SK-N-SH (cell line): ENCODE data around the gene PCSK5. TPM values are rescaled to one million over a fixed set of nuclear protein-coding genes. Genes with fewer than 3 reads are reported as not detected.

Source experiments
- CTCF ChIA-PET: fragments of 300-600, 350-600 bp; formaldehyde crosslinking; extraction: SDS; loops from one replicate; lab custom pipeline; 2021; lab: Yijun Ruan, JAX
- POLR2A ChIA-PET: fragments of 350-600 bp; sonication (Branson Sonifier 250); formaldehyde crosslinking; extraction: SDS; loops from one replicate; lab custom pipeline; 2020; ENCODE audit warnings: antibody characterized with exemption, inconsistent platforms; lab: Yijun Ruan, JAX
- DNase-seq: peaks from one replicate; pipeline ENCODE4 v3.0.0; 2012
- H2AFZ ChIP-seq: fragments of 200-600 bp; sonication (generic); 2 replicates; pipeline ENCODE4 v1.8.1; 2016; ENCODE audit warnings: antibody characterized with exemption, mild to moderate bottlenecking, low read depth
- H3F3A ChIP-seq: fragments of 200-600 bp; sonication (generic); replicated peaks from 2 replicates; pipeline ENCODE3; 2016; ENCODE audit warnings: antibody characterized with exemption, mild to moderate bottlenecking; ENCODE audit not compliant: insufficient read depth
- H3K27ac ChIP-seq, 2 experiments: fragments of 200-500 bp in 1 of 2; fragments of 200-600 bp in 1 of 2; sonication (Bioruptor generic) in 1 of 2; sonication (generic), shearing (Covaris generic) in 1 of 2; 2 replicates each; pipeline versions ENCODE4 v1.5.1 to v1.6.1; 2014 to 2016; ENCODE audit warnings: low read depth in 2 of 2, inconsistent platforms in 1 of 2, low read length in 1 of 2, mild to moderate bottlenecking in 1 of 2, mixed read lengths in 1 of 2
- H3K27me3 ChIP-seq: fragments of 200-600 bp; sonication (generic), shearing (Covaris generic); 2 replicates; pipeline ENCODE4 v1.6.1; 2016; ENCODE audit warnings: mixed run types; ENCODE audit not compliant: insufficient read depth
- H3K36me3 ChIP-seq, 2 experiments: fragments of 200-500 bp in 1 of 2; fragments of 200-600 bp in 1 of 2; sonication (Bioruptor generic) in 1 of 2; sonication (generic) in 1 of 2; replicated peaks in 1 of 2; 2 replicates each; pipeline versions ENCODE3 to v1.5.1; 2014 to 2016; ENCODE audit warnings: low read length in 1 of 2, mild to moderate bottlenecking in 1 of 2; ENCODE audit not compliant: insufficient read depth in 2 of 2, control insufficient read depth in 1 of 2
- H3K4me1 ChIP-seq, 2 experiments: fragments of 200-500 bp in 1 of 2; fragments of 200-600 bp in 1 of 2; sonication (Bioruptor generic) in 1 of 2; sonication (generic), shearing (Covaris generic) in 1 of 2; 2 replicates each; pipeline versions ENCODE4 v1.5.1 to v1.6.1; 2014 to 2016; ENCODE audit warnings: low read depth in 1 of 2, low read length in 1 of 2, mixed run types in 1 of 2; ENCODE audit not compliant: insufficient read depth in 2 of 2, control insufficient read depth in 1 of 2
- H3K4me2 ChIP-seq: fragments of 200-600 bp; sonication (generic), shearing (Covaris generic); 2 replicates; pipeline ENCODE4 v1.6.1; 2017; ENCODE audit warnings: mixed run types
- H3K4me3 ChIP-seq, 2 experiments: fragments of 200-500 bp in 1 of 2; fragments of 200-600 bp in 1 of 2; sonication (Bioruptor generic) in 1 of 2; sonication (generic), shearing (Covaris generic) in 1 of 2; 2 replicates each; pipeline versions ENCODE4 v1.5.1 to v1.8.1; 2014 to 2016; ENCODE audit warnings: low read depth in 2 of 2, inconsistent platforms in 1 of 2, low read length in 1 of 2, mild to moderate bottlenecking in 1 of 2, mixed read lengths in 1 of 2, moderate library complexity in 1 of 2
- H3K79me2 ChIP-seq: fragments of 200-600 bp; sonication (generic); 2 replicates; pipeline ENCODE4 v1.8.1; 2017; ENCODE audit warnings: mild to moderate bottlenecking; ENCODE audit not compliant: insufficient read depth
- H3K9ac ChIP-seq: fragments of 200-600 bp; sonication (generic); 2 replicates; pipeline ENCODE4 v1.6.1; 2017; ENCODE audit warnings: mixed run types
- H3K9me2 ChIP-seq: fragments of 200-600 bp; sonication (generic); 2 replicates; pipeline ENCODE4 v1.6.1; 2017; ENCODE audit warnings: mixed run types
- H3K9me3 ChIP-seq: fragments of 200-600 bp; sonication (generic); 2 replicates; pipeline ENCODE4 v1.6.1; 2017; ENCODE audit warnings: mixed run types, mild to moderate bottlenecking, moderate library complexity
- H4K20me1 ChIP-seq: fragments of 200-600 bp; sonication (generic); 2 replicates; pipeline ENCODE4 v1.6.1; 2017; ENCODE audit warnings: mild to moderate bottlenecking, mixed run types; ENCODE audit not compliant: insufficient read depth
- ELF1 ChIP-seq: IDR thresholded peaks from 2 replicates; pipeline ENCODE4 v1.4.0; 2012
- FOSL2 ChIP-seq: IDR thresholded peaks from 2 replicates; pipeline ENCODE4 v1.4.0; 2012; ENCODE audit warnings: low read depth, mild to moderate bottlenecking, moderate library complexity, borderline replicate concordance
- FOXJ3 ChIP-seq: sonication (generic); formaldehyde crosslinking; IDR thresholded peaks from 2 replicates; pipeline ENCODE4 v1.5.1; 2020; ENCODE audit warnings: mild to moderate bottlenecking, missing genetic modification reagents
- JUND ChIP-seq: IDR thresholded peaks from 2 replicates; pipeline ENCODE4 v1.4.0; 2012
- NRF1 ChIP-seq: IDR thresholded peaks from 2 replicates; pipeline ENCODE4 v1.6.1; 2012; ENCODE audit warnings: low read depth, mild to moderate bottlenecking, low read length
- POLR2AphosphoS5 ChIP-seq: IDR thresholded peaks from 2 replicates; pipeline ENCODE4 v1.6.1; 2012; ENCODE audit warnings: low read depth, low read length
- RAD21 ChIP-seq: IDR thresholded peaks from 2 replicates; pipeline ENCODE4 v1.6.1; 2012; ENCODE audit warnings: mild to moderate bottlenecking, low read length
- RCOR1 ChIP-seq: fragments of 150-350 bp; IDR thresholded peaks from 2 replicates; pipeline ENCODE4 v1.6.1; 2017; ENCODE audit warnings: antibody characterized with exemption, low read length
- TCF12 ChIP-seq: IDR thresholded peaks from 2 replicates; pipeline ENCODE4 v1.4.0; 2012
- YY1 ChIP-seq: IDR thresholded peaks from 2 replicates; pipeline ENCODE4 v1.4.0; 2012; ENCODE audit warnings: low read depth, mild to moderate bottlenecking
- WGBS: methylation state at CpG from one replicate; pipeline ENCODE4 v1.1.6; 2017; ENCODE audit warnings: low lambda C conversion rate; 5-methylcytosine and 5-hydroxymethylcytosine counted together
- polyA plus RNA-seq, 3 experiments: library from polyadenylated mRNA; depleted of rRNA; stranded (reverse); fragments of >200 nt; gene quantifications; 2 replicates each; pipeline ENCODE4 v1.2.3, GENCODE V29; 2012
- TF ChIP-seq, protein P1 (sequence below): IDR thresholded peaks from 2 replicates; pipeline ENCODE4 v1.4.0; 2012; ENCODE audit warnings: low read depth, borderline replicate concordance
- TF ChIP-seq, protein P2 (sequence below): IDR thresholded peaks from 2 replicates; pipeline ENCODE4 v1.4.0; 2012; ENCODE audit warnings: low read depth, borderline replicate concordance
- TF ChIP-seq, protein P3 (sequence below): fragments of 200-600 bp; sonication (generic); IDR thresholded peaks from 2 replicates; pipeline ENCODE4 v1.6.1; 2017; ENCODE audit warnings: antibody characterized with exemption, mild to moderate bottlenecking, moderate library complexity
- TF ChIP-seq, protein P4 (sequence below): IDR thresholded peaks from 2 replicates; pipeline ENCODE4 v1.6.1; 2012; ENCODE audit warnings: mild to moderate bottlenecking, low read depth, low read length, moderate library complexity
- TF ChIP-seq, protein P5 (sequence below): fragments of 150-350 bp; IDR thresholded peaks from 2 replicates; pipeline ENCODE4 v1.6.1; 2017; ENCODE audit warnings: antibody characterized with exemption, low read length, low read depth, borderline replicate concordance

PCSK5 gene
- polyA plus RNA-seq, 1 of the 3 experiments (the other 2 are of a cell fraction) = 0.08 TPM

DNA sequence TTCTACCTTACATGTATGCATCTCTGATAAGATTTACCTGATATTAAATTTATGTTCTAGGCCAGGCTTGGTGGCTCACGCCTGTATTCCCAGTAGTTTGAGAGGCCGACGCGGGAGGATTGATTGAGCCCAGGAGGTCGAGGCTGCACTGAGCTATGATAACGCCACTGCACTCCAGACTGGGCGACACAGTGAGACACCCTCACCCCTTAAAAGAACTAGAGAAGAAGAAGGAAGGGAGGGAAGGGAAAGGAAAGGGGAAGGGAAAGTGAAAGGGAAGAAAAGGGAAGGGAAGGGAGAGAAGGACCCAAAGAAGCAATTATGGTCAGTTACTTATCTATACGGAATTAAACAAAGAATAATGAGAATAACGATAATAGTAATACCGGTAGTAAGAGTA lies 504.9 kb downstream of the PCSK5 start (continued):
- TF ChIP-seq, protein P1, sequence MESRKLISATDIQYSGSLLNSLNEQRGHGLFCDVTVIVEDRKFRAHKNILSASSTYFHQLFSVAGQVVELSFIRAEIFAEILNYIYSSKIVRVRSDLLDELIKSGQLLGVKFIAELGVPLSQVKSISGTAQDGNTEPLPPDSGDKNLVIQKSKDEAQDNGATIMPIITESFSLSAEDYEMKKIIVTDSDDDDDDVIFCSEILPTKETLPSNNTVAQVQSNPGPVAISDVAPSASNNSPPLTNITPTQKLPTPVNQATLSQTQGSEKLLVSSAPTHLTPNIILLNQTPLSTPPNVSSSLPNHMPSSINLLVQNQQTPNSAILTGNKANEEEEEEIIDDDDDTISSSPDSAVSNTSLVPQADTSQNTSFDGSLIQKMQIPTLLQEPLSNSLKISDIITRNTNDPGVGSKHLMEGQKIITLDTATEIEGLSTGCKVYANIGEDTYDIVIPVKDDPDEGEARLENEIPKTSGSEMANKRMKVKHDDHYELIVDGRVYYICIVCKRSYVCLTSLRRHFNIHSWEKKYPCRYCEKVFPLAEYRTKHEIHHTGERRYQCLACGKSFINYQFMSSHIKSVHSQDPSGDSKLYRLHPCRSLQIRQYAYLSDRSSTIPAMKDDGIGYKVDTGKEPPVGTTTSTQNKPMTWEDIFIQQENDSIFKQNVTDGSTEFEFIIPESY = no peak
- TF ChIP-seq RCOR1 = no peak
- no peak for TF ChIP-seq JUND
- TF ChIP-seq, protein P2, sequence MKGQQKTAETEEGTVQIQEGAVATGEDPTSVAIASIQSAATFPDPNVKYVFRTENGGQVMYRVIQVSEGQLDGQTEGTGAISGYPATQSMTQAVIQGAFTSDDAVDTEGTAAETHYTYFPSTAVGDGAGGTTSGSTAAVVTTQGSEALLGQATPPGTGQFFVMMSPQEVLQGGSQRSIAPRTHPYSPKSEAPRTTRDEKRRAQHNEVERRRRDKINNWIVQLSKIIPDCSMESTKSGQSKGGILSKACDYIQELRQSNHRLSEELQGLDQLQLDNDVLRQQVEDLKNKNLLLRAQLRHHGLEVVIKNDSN = no peak
- no peak for TF ChIP-seq RAD21

DNA sequence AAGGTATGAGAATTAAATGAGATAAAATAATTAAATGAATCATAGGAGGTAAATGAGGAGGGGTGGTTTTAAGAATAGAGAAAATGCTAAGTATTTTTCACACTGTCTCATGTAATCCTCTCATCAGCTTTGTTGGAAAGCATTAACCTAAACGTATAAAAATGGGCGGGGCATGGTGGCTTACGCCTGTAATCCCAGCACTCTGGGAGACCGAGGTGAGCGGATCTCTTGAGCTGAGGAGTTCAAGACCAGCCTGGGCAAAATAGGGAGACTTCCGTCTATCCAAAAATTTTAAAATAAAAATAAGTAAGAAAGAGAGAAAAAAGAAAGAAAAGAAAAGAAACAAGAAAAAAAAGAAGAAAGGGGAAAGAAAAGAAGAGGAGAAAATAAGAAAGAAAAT lies 505.7 kb downstream of the PCSK5 start:
- ChIA-PET CTCF (no interaction called here), POLR2A (no interaction called here)
- Histone ChIP-seq H3F3A (peaks cover 13% of the 10 kb centered on the region), H3K4me2 (no peak overlapping the region), H3K27ac (no peak overlapping the region), H3K4me3 (no peak overlapping the region), H3K9me2 (no peaks in the 10 kb centered on the region), H3K4me1 (peaks cover 5% of the 10 kb centered on the region in 2 experiments; a peak in 1 of 4 replicates), H2AFZ (no peak overlapping the region), H3K9me3 (no peaks in the 10 kb centered on the region), H3K9ac (no peak overlapping the region), H4K20me1 (no peaks in the 10 kb centered on the region), H3K79me2 (peaks cover 23% of the 10 kb centered on the region), H3K27me3 (no peaks in the 10 kb centered on the region), H3K36me3 (peaks cover 0 to 10% of the 10 kb centered on the region in 2 experiments)
- DNase-seq = no peak
- TF ChIP-seq YY1 (no peak), TCF12 (no peak), NRF1 (no peak), POLR2AphosphoS5 (no peak), RAD21 (no peak), FOSL2 (no peak), FOXJ3 (no peak), ELF1 (no peak), JUND (no peak)
- TF ChIP-seq, protein P3, sequence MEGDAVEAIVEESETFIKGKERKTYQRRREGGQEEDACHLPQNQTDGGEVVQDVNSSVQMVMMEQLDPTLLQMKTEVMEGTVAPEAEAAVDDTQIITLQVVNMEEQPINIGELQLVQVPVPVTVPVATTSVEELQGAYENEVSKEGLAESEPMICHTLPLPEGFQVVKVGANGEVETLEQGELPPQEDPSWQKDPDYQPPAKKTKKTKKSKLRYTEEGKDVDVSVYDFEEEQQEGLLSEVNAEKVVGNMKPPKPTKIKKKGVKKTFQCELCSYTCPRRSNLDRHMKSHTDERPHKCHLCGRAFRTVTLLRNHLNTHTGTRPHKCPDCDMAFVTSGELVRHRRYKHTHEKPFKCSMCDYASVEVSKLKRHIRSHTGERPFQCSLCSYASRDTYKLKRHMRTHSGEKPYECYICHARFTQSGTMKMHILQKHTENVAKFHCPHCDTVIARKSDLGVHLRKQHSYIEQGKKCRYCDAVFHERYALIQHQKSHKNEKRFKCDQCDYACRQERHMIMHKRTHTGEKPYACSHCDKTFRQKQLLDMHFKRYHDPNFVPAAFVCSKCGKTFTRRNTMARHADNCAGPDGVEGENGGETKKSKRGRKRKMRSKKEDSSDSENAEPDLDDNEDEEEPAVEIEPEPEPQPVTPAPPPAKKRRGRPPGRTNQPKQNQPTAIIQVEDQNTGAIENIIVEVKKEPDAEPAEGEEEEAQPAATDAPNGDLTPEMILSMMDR = no peak
- TF ChIP-seq, protein P4, sequence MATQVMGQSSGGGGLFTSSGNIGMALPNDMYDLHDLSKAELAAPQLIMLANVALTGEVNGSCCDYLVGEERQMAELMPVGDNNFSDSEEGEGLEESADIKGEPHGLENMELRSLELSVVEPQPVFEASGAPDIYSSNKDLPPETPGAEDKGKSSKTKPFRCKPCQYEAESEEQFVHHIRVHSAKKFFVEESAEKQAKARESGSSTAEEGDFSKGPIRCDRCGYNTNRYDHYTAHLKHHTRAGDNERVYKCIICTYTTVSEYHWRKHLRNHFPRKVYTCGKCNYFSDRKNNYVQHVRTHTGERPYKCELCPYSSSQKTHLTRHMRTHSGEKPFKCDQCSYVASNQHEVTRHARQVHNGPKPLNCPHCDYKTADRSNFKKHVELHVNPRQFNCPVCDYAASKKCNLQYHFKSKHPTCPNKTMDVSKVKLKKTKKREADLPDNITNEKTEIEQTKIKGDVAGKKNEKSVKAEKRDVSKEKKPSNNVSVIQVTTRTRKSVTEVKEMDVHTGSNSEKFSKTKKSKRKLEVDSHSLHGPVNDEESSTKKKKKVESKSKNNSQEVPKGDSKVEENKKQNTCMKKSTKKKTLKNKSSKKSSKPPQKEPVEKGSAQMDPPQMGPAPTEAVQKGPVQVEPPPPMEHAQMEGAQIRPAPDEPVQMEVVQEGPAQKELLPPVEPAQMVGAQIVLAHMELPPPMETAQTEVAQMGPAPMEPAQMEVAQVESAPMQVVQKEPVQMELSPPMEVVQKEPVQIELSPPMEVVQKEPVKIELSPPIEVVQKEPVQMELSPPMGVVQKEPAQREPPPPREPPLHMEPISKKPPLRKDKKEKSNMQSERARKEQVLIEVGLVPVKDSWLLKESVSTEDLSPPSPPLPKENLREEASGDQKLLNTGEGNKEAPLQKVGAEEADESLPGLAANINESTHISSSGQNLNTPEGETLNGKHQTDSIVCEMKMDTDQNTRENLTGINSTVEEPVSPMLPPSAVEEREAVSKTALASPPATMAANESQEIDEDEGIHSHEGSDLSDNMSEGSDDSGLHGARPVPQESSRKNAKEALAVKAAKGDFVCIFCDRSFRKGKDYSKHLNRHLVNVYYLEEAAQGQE = no peak
- TF ChIP-seq, protein P5, sequence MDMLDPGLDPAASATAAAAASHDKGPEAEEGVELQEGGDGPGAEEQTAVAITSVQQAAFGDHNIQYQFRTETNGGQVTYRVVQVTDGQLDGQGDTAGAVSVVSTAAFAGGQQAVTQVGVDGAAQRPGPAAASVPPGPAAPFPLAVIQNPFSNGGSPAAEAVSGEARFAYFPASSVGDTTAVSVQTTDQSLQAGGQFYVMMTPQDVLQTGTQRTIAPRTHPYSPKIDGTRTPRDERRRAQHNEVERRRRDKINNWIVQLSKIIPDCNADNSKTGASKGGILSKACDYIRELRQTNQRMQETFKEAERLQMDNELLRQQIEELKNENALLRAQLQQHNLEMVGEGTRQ = no peak
- WGBS = 87% methylated on average over 6 of the region's 6 CpGs
